ENCODE results near the gene PAK6. TPM values are rescaled to one million over a fixed set of nuclear protein-coding genes. Genes with fewer than 3 reads are reported as not detected.

PAK6 gene
- total RNA-seq, 1 donor from 2014 or later: 0.31 TPM

DNA sequence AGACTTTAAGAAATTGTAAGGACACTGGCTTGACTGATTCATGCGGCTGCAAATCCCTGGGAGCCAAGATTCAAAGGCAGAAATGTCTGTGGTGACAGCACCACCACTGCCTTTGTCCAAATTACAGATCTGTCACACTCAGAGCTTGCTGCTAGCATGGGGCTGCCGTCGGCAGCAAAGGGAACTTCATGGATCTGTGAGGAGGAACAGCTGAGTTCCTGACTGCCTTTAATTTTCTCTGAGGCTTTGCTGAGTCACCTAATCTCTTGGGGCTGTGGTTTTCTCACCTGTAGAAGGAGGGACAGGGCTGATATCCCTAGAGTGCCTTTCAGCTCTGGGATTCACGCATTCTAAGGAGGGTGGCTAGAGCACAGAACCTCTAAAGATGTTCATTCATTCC, 4.1 kb upstream of the PAK6 start:
- Mint-ChIP-seq H3K4me1 (ENCODE audit: unreplicated experiment) (peaks cover 9% of the 10 kb centered on the region), H3K27me3 (ENCODE audit: unreplicated experiment) (peaks cover 12% of the 10 kb centered on the region), H3K36me3 (ENCODE audit: low read depth, unreplicated experiment) (no peaks in the 10 kb centered on the region), H3K9me3 (ENCODE audit: unreplicated experiment) (no peaks in the 10 kb centered on the region), H3K4me3 (ENCODE audit: unreplicated experiment) (no peak overlapping the region), H3K27ac (ENCODE audit: unreplicated experiment) (no peak overlapping the region)
- DNase-seq (ENCODE audit: low spot score): no peak
- TF ChIP-seq, protein P1, sequence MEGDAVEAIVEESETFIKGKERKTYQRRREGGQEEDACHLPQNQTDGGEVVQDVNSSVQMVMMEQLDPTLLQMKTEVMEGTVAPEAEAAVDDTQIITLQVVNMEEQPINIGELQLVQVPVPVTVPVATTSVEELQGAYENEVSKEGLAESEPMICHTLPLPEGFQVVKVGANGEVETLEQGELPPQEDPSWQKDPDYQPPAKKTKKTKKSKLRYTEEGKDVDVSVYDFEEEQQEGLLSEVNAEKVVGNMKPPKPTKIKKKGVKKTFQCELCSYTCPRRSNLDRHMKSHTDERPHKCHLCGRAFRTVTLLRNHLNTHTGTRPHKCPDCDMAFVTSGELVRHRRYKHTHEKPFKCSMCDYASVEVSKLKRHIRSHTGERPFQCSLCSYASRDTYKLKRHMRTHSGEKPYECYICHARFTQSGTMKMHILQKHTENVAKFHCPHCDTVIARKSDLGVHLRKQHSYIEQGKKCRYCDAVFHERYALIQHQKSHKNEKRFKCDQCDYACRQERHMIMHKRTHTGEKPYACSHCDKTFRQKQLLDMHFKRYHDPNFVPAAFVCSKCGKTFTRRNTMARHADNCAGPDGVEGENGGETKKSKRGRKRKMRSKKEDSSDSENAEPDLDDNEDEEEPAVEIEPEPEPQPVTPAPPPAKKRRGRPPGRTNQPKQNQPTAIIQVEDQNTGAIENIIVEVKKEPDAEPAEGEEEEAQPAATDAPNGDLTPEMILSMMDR (IDR thresholded peaks at IDR 0.05; ENCODE audit: unreplicated experiment): no peak

- Mint-ChIP-seq H3K36me3 (ENCODE audit: low read depth, unreplicated experiment) (no peaks in the 10 kb centered on the region), H3K27ac (ENCODE audit: unreplicated experiment) (no peak overlapping the region), H3K9me3 (ENCODE audit: unreplicated experiment) (no peaks in the 10 kb centered on the region), H3K4me1 (ENCODE audit: unreplicated experiment) (peaks cover 9% of the 10 kb centered on the region), H3K4me3 (ENCODE audit: unreplicated experiment) (no peak overlapping the region), H3K27me3 (ENCODE audit: unreplicated experiment) (peaks cover 12% of the 10 kb centered on the region)
- no peak for DNase-seq (ENCODE audit: low spot score)
- TF ChIP-seq, protein P1 (IDR thresholded peaks at IDR 0.05; ENCODE audit: unreplicated experiment): no peak
These were observed 3.5 kb upstream of the PAK6 start for GRCh38 chr15:40235201-40235885.

DNA sequence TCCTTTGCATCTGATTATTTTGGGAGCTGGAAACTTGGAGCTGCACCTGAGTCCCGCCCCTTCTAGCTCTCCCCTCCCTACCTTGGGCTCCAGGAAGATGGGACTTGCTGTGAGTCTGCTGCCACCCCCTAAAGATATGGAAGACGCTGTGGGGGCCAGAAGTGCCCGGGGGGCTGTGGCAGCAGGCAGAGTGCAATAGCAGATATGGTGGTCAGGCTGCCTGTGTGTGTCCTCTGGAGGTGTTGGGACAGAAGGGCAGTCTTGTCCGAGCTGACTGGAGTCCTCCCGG, 485 bp downstream of the PAK6 start:
- no peak overlapping the region for H3K27ac Mint-ChIP-seq (ENCODE audit: unreplicated experiment)
- TF ChIP-seq, protein P1 (IDR thresholded peaks at IDR 0.05; ENCODE audit: unreplicated experiment): no peak
- peaks cover 15% of the 10 kb centered on the region for H3K4me1 Mint-ChIP-seq (ENCODE audit: unreplicated experiment)
- H3K36me3 Mint-ChIP-seq (ENCODE audit: low read depth, unreplicated experiment): no peaks in the 10 kb centered on the region
- H3K27me3 Mint-ChIP-seq (ENCODE audit: unreplicated experiment): peaks cover 12% of the 10 kb centered on the region
- no peak for DNase-seq (ENCODE audit: low spot score)
- H3K4me3 Mint-ChIP-seq (ENCODE audit: unreplicated experiment): no peak overlapping the region
- H3K9me3 Mint-ChIP-seq (ENCODE audit: unreplicated experiment): no peaks in the 10 kb centered on the region

GRCh38 chr15:40239693-40240618, 1.1 kb downstream of the PAK6 start:
- Mint-ChIP-seq H3K36me3 (ENCODE audit: low read depth, unreplicated experiment) (no peaks in the 10 kb centered on the region), H3K27ac (ENCODE audit: unreplicated experiment) (no peak overlapping the region)
- no peak for DNase-seq (ENCODE audit: low spot score)

More at GRCh38 chr15:40239693-40240618, 1.1 kb downstream of the PAK6 start:
- Mint-ChIP-seq H3K9me3 (ENCODE audit: unreplicated experiment) (no peaks in the 10 kb centered on the region), H3K27me3 (ENCODE audit: unreplicated experiment) (peaks cover 12% of the 10 kb centered on the region), H3K4me1 (ENCODE audit: unreplicated experiment) (peaks cover 15% of the 10 kb centered on the region), H3K4me3 (ENCODE audit: unreplicated experiment) (no peak overlapping the region)
- TF ChIP-seq, protein P1 (IDR thresholded peaks at IDR 0.05; ENCODE audit: unreplicated experiment): no peak

Data from endothelial cell (in vitro differentiated cells).